ENCODE data around the gene MYL5.
"Not testable (repeated sequence)": the region's sequence is repeated elsewhere in the genome, so short reads cannot be mapped to it uniquely, and the experiment has no call there.

DNA sequence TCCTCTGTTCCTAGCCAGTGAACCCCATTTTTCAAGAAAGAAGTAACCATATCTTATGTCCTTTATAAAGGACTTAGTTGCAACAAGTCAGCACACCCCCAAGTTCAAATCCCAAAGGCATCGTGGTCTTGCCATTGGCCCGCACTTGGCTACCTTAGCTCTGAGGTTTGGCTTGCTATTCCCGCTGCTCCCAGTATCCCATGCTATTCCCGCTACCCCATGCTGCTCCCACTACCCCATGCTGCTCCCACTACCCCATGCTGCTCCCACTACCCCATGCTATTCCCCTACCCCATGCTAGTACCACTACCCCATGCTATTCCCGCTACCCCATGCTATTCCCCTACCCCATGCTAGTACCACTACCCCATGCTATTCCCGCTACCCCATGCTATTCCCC lies 6.1 kb upstream of the MYL5 start:
- TF ChIP-seq, protein P1, sequence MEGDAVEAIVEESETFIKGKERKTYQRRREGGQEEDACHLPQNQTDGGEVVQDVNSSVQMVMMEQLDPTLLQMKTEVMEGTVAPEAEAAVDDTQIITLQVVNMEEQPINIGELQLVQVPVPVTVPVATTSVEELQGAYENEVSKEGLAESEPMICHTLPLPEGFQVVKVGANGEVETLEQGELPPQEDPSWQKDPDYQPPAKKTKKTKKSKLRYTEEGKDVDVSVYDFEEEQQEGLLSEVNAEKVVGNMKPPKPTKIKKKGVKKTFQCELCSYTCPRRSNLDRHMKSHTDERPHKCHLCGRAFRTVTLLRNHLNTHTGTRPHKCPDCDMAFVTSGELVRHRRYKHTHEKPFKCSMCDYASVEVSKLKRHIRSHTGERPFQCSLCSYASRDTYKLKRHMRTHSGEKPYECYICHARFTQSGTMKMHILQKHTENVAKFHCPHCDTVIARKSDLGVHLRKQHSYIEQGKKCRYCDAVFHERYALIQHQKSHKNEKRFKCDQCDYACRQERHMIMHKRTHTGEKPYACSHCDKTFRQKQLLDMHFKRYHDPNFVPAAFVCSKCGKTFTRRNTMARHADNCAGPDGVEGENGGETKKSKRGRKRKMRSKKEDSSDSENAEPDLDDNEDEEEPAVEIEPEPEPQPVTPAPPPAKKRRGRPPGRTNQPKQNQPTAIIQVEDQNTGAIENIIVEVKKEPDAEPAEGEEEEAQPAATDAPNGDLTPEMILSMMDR (IDR thresholded peaks at IDR 0.05), result not testable (repeated sequence)
- not testable (repeated sequence) for TF ChIP-seq POLR2A (IDR thresholded peaks at IDR 0.05)
